B cell (primary cell): ENCODE data around the gene ITGA2B. TPM values are rescaled to one million over a fixed set of nuclear protein-coding genes. Genes with fewer than 3 reads are reported as not detected.
A peak's percentile ranks its signal among the peaks of the same experiment; 100 is the strongest.

Experiments used
- ATAC-seq: fragments of 200-7000 bp; cut with Tn5 transposase; one replicate; pipeline ENCODE4 v1.10.0; 2021; ENCODE audit warnings: low read depth, mild to moderate bottlenecking, moderate number of reproducible peaks, moderate library complexity
- CTCF ChIA-PET: fragments of 350-600 bp; sonication (Branson Sonifier 250); formaldehyde crosslinking; loops from one replicate; lab custom pipeline; 2021; ENCODE audit warnings: antibody characterized with exemption, inconsistent platforms; lab: Charles Lee
- POLR2A ChIA-PET: fragments of 350-600 bp; sonication (Branson Sonifier 250); formaldehyde crosslinking; loops from one replicate; lab custom pipeline; 2021; ENCODE audit warnings: antibody characterized with exemption; lab: Charles Lee
- DNase-seq: peaks from one replicate; pipeline ENCODE4 v3.0.0; 2013
- H2AFZ ChIP-seq: 2 replicates; pipeline ENCODE4 v1.6.1; 2012; ENCODE audit warnings: mild to moderate bottlenecking, low read depth, low read length; ENCODE audit not compliant: insufficient read depth, poor library complexity, severe bottlenecking
- H3K27ac ChIP-seq, 2 donors: 1 replicate in 1 of 2; 2 replicates in 1 of 2; pipeline ENCODE4 v1.5.1; 2012 to 2013; ENCODE audit warnings: low read length in 2 of 2, mild to moderate bottlenecking in 2 of 2, moderate library complexity in 1 of 2
- H3K27me3 ChIP-seq, 4 experiments: fragments of 200-600 bp in 1 of 4; sonication (generic) in 1 of 4; replicated peaks in 1 of 4; 1 replicate in 2 of 4; 2 replicates in 2 of 4; pipeline versions ENCODE4 v1.6.1 to v1.7.0; 2013 to 2016; ENCODE audit warnings: low read length in 3 of 4, mild to moderate bottlenecking in 2 of 4, mixed read lengths in 1 of 4, moderate library complexity in 1 of 4; ENCODE audit not compliant: insufficient read depth in 4 of 4, control insufficient read depth in 3 of 4; ENCODE audit errors: control extremely low read depth in 1 of 4
- H3K36me3 ChIP-seq, 2 experiments: replicated peaks in 1 of 2; 1 replicate in 1 of 2; 2 replicates in 1 of 2; pipeline versions ENCODE4 v1.6.1 to v1.7.1; 2013; ENCODE audit warnings: low read length in 1 of 2; ENCODE audit not compliant: insufficient read depth in 2 of 2, control insufficient read depth in 1 of 2; ENCODE audit errors: control extremely low read depth in 1 of 2, extremely low read depth in 1 of 2
- H3K4me1 ChIP-seq, 2 donors: fragments of 200-600 bp in 1 of 2; sonication (generic) in 1 of 2; 1 replicate in 1 of 2; 2 replicates in 1 of 2; pipeline versions ENCODE4 v1.5.1 to v1.6.1; 2013 to 2017; ENCODE audit warnings: low read length in 2 of 2; ENCODE audit not compliant: control insufficient read depth in 2 of 2, insufficient read depth in 2 of 2
- H3K4me2 ChIP-seq: replicated peaks from 2 replicates; pipeline ENCODE3; 2012; ENCODE audit warnings: mild to moderate bottlenecking, low read depth, low read length; ENCODE audit not compliant: poor library complexity, severe bottlenecking
- H3K4me3 ChIP-seq, 5 experiments: fragments of 200-600 bp in 1 of 5; sonication (generic) in 1 of 5; 1 replicate in 3 of 5; 2 replicates in 2 of 5; pipeline versions ENCODE4 v1.5.1 to v1.7.0; 2011 to 2016; ENCODE audit warnings: low read length in 4 of 5, mild to moderate bottlenecking in 4 of 5, low read depth in 2 of 5, control low read depth in 1 of 5, moderate library complexity in 1 of 5; ENCODE audit not compliant: insufficient read depth in 1 of 5; ENCODE audit errors: control extremely low read depth in 1 of 5, extremely low read depth in 1 of 5
- H3K79me2 ChIP-seq: fragments of 200-600 bp; sonication (generic); one replicate; pipeline ENCODE4 v1.6.0; 2016; ENCODE audit warnings: low read length; ENCODE audit not compliant: control insufficient read depth, insufficient read depth
- H3K9ac ChIP-seq: fragments of 200-600 bp; sonication (generic); 2 replicates; pipeline ENCODE4 v1.6.1; 2017; ENCODE audit warnings: mild to moderate bottlenecking, low read length, moderate library complexity
- H3K9me3 ChIP-seq, 3 donors: one replicate each; pipeline versions ENCODE4 v1.6.1 to v1.7.1; 2013; ENCODE audit warnings: low read length in 2 of 3; ENCODE audit not compliant: control insufficient read depth in 2 of 3, insufficient read depth in 1 of 3; ENCODE audit errors: control extremely low read depth in 1 of 3
- H4K20me1 ChIP-seq: 2 replicates; pipeline ENCODE4 v1.6.0; 2012; ENCODE audit warnings: mild to moderate bottlenecking, low read length; ENCODE audit not compliant: insufficient read depth, control insufficient read depth, poor library complexity, severe bottlenecking
- H3K27ac Mint-ChIP-seq: one replicate; pipeline ENCODE4 v1.8.0; 2021; ENCODE audit warnings: mixed read lengths
- H3K27me3 Mint-ChIP-seq: one replicate; pipeline ENCODE4 v1.8.0; 2021; ENCODE audit warnings: mixed read lengths
- H3K4me1 Mint-ChIP-seq: one replicate; pipeline ENCODE4 v1.8.0; 2021; ENCODE audit warnings: mixed read lengths
- H3K4me3 Mint-ChIP-seq: one replicate; pipeline ENCODE4 v1.8.0; 2021; ENCODE audit warnings: mixed read lengths
- H3K9me3 Mint-ChIP-seq: one replicate; pipeline ENCODE4 v1.8.0; 2022; ENCODE audit warnings: mixed read lengths; ENCODE audit not compliant: insufficient read depth
- EZH2 ChIP-seq: IDR thresholded peaks from 2 replicates; pipeline ENCODE4 v1.6.1; 2012; ENCODE audit warnings: borderline replicate concordance, low read depth, mild to moderate bottlenecking, moderate library complexity, low read length; ENCODE audit not compliant: insufficient read depth, poor library complexity, severe bottlenecking
- WGBS: methylation state at CpG from one replicate; pipeline ENCODE4 v1.1.5; 2013; ENCODE audit warnings: missing lambda C conversion rate; ENCODE audit not compliant: insufficient coverage; 5-methylcytosine and 5-hydroxymethylcytosine counted together
- intact Hi-C: fragments of 100-400 bp; cut with micrococcal nuclease; formaldehyde crosslinking; loops from one replicate; pipeline ENCODE4 v1.10.0; 2022
- polyA plus RNA-seq: library from polyadenylated mRNA; depleted of rRNA; stranded (reverse); fragments of >200 nt; gene quantifications from 2 replicates; pipeline ENCODE4 v1.2.3, GENCODE V29; 2012
- total RNA-seq, 2 donors: library from RNA; stranded (reverse); fragments of 120-200 nt in 1 of 2; gene quantifications; 1 replicate in 1 of 2; 2 replicates in 1 of 2; pipeline versions ENCODE4 v1.2.3 to v1.2.4, GENCODE V29; 2013 to 2022
- TF ChIP-seq, protein P1 (sequence below): fragments of 200-600 bp; IDR thresholded peaks from one replicate; pipeline ENCODE4 v1.8.0; 2022; ENCODE audit warnings: antibody characterized with exemption, mild to moderate bottlenecking

Gene ITGA2B
- total and polyA plus RNA-seq, 2 donors (not counting 1 experiment from before 2014, with no cell fraction given) = 0.15 to 0.20 TPM

- H3K4me1 ChIP-seq = peaks cover 10 to 20% of the 10 kb centered on the region in 2 donors
- ChIA-PET CTCF (interaction anchor here (0.9 to 6.2 kb wide), 4 partner anchors 8 to 154 kb away, joined by 3 to 52 read pairs (median 3); no protein-coding TSS in a partner anchor), POLR2A (no interaction called here)
- Mint-ChIP-seq H3K4me1 (peaks cover 11% of the 10 kb centered on the region), H3K27me3 (peaks cover 14% of the 10 kb centered on the region), H3K4me3 (no peak overlapping the region), H3K27ac (peak overlapping the region; percentile 56), H3K9me3 (no peaks in the 10 kb centered on the region)
- H3K27me3 ChIP-seq = peaks cover 0 to 26% (median 8%) of the 10 kb centered on the region in 4 experiments
- no peak overlapping the region for H3K9ac ChIP-seq
- TF ChIP-seq, protein P1, sequence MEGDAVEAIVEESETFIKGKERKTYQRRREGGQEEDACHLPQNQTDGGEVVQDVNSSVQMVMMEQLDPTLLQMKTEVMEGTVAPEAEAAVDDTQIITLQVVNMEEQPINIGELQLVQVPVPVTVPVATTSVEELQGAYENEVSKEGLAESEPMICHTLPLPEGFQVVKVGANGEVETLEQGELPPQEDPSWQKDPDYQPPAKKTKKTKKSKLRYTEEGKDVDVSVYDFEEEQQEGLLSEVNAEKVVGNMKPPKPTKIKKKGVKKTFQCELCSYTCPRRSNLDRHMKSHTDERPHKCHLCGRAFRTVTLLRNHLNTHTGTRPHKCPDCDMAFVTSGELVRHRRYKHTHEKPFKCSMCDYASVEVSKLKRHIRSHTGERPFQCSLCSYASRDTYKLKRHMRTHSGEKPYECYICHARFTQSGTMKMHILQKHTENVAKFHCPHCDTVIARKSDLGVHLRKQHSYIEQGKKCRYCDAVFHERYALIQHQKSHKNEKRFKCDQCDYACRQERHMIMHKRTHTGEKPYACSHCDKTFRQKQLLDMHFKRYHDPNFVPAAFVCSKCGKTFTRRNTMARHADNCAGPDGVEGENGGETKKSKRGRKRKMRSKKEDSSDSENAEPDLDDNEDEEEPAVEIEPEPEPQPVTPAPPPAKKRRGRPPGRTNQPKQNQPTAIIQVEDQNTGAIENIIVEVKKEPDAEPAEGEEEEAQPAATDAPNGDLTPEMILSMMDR = no peak
- no peak for TF ChIP-seq EZH2
- H3K79me2 ChIP-seq = no peaks in the 10 kb centered on the region
- intact Hi-C loops = no loop called here
- H3K9me3 ChIP-seq = no peaks in the 10 kb centered on the region
- 60% methylated on average over 1 of the region's 6 CpGs for WGBS
- no peak overlapping the region for H3K4me2 ChIP-seq
- H3K4me3 ChIP-seq = no peak overlapping the region
- DNase-seq (no peak), ATAC-seq (no peak)
- no peak overlapping the region for H2AFZ ChIP-seq
- H3K27ac ChIP-seq = no peak overlapping the region
- H3K36me3 ChIP-seq = no peaks in the 10 kb centered on the region
- H4K20me1 ChIP-seq = no peaks in the 10 kb centered on the region
Measured at GRCh38 chr17:44360144-44360533, 29.3 kb downstream of the ITGA2B start.

- no peak overlapping the region for H3K4me3 Mint-ChIP-seq
- Histone ChIP-seq H3K4me2 (no peak overlapping the region), H3K27me3 (peaks cover 0 to 24% (median 6%) of the 10 kb centered on the region in 4 experiments), H3K79me2 (no peaks in the 10 kb centered on the region), H3K27ac (no peak overlapping the region), H2AFZ (no peak overlapping the region), H4K20me1 (no peaks in the 10 kb centered on the region), H3K9ac (no peak overlapping the region), H3K36me3 (no peaks in the 10 kb centered on the region), H3K9me3 (no peaks in the 10 kb centered on the region), H3K4me1 (peaks cover 10 to 20% of the 10 kb centered on the region in 2 donors), H3K4me3 (no peak overlapping the region)
- H3K9me3 Mint-ChIP-seq = no peaks in the 10 kb centered on the region
- TF ChIP-seq, protein P1 = no peak
- no peak for TF ChIP-seq EZH2
- POLR2A ChIA-PET = no interaction called here
- ATAC-seq (no peak), DNase-seq (no peak)
- H3K4me1 Mint-ChIP-seq = peaks cover 11% of the 10 kb centered on the region
- intact Hi-C loops = no loop called here
- CTCF ChIA-PET = interaction anchor here (0.9 to 6.2 kb wide), 5 partner anchors 7 to 155 kb away, joined by 3 to 52 read pairs (median 3); no protein-coding TSS in a partner anchor
- H3K27me3 Mint-ChIP-seq = peaks cover 10% of the 10 kb centered on the region
- H3K27ac Mint-ChIP-seq = peak overlapping the region; percentile 56
- WGBS = 80% methylated on average over 7 of the region's 14 CpGs
Measured at GRCh38 chr17:44359458-44360143, 29.8 kb downstream of the ITGA2B start.
